SK-N-SH treated with all-trans-retinoic acid at 6 μM for 48 hours (cell line): ENCODE results near the gene CRKL.

Source experiments
- ATAC-seq: fragments of 200-7000 bp; cut with Tn5 transposase; 3 replicates; pipeline ENCODE4 v1.9.1; 2020; ENCODE audit warnings: mild to moderate bottlenecking, moderate library complexity
- ARNTL ChIP-seq: fragments of 450-650 bp; formaldehyde crosslinking; IDR thresholded peaks from 2 replicates; pipeline ENCODE4 v1.5.0; 2020; ENCODE audit warnings: low read depth, mild to moderate bottlenecking, moderate library complexity, borderline replicate concordance
- CSDC2 ChIP-seq: fragments of 250-450 bp; sonication (Bioruptor Pico); IDR thresholded peaks from 2 replicates; pipeline ENCODE4 v1.5.0; 2020; ENCODE audit warnings: mild to moderate bottlenecking, moderate library complexity
- ESRRG ChIP-seq: fragments of 250-450 bp; sonication (Bioruptor Pico); IDR thresholded peaks from 2 replicates; pipeline ENCODE4 v1.6.1; 2021; ENCODE audit warnings: mild to moderate bottlenecking
- ISL1 ChIP-seq: fragments of 250-450 bp; sonication (Bioruptor Pico); IDR thresholded peaks from 2 replicates; pipeline ENCODE4 v2.1.2; 2022; ENCODE audit warnings: mild to moderate bottlenecking, moderate library complexity
- OSR1 ChIP-seq: fragments of 250-450 bp; sonication (Bioruptor Pico); IDR thresholded peaks from 2 replicates; pipeline ENCODE4 v1.8.0; 2022; ENCODE audit warnings: moderate library complexity, mild to moderate bottlenecking, inconsistent platforms
- PATZ1 ChIP-seq: fragments of 250-450 bp; sonication (Bioruptor Pico); IDR thresholded peaks from 2 replicates; pipeline ENCODE4 v1.8.0; 2020; ENCODE audit warnings: mild to moderate bottlenecking, moderate library complexity, borderline replicate concordance
- POU6F1 ChIP-seq: fragments of 250-450 bp; sonication (Bioruptor Pico); IDR thresholded peaks from 2 replicates; pipeline ENCODE4 v1.8.0; 2021; ENCODE audit warnings: low read depth, mild to moderate bottlenecking, moderate library complexity, borderline replicate concordance
- PPARA ChIP-seq: fragments of 250-450 bp; sonication (Bioruptor Pico); IDR thresholded peaks from 2 replicates; pipeline ENCODE4 v1.5.0; 2020; ENCODE audit warnings: mild to moderate bottlenecking, borderline replicate concordance
- RARB ChIP-seq: fragments of 250-450 bp; sonication (Bioruptor Pico); IDR thresholded peaks from 2 replicates; pipeline ENCODE4 v1.8.0; 2021; ENCODE audit warnings: mild to moderate bottlenecking, moderate library complexity
- SNAI2 ChIP-seq: fragments of 250-450 bp; sonication (Bioruptor Pico); IDR thresholded peaks from 2 replicates; pipeline ENCODE4 v1.5.0; 2020; ENCODE audit warnings: mild to moderate bottlenecking, moderate library complexity
- TCF4 ChIP-seq: fragments of 250-450 bp; sonication (Bioruptor Pico); IDR thresholded peaks from 2 replicates; pipeline ENCODE4 v1.8.0; 2021; ENCODE audit warnings: mild to moderate bottlenecking, moderate library complexity, borderline replicate concordance
- TOX ChIP-seq: fragments of 250-450 bp; sonication (Bioruptor Pico); IDR thresholded peaks from 2 replicates; pipeline ENCODE4 v1.8.0; 2021; ENCODE audit warnings: mild to moderate bottlenecking, moderate library complexity, borderline replicate concordance
- ZC3H10 ChIP-seq: fragments of 250-450 bp; sonication (Bioruptor Pico); IDR thresholded peaks from 2 replicates; pipeline ENCODE4 v1.5.1; 2021; ENCODE audit warnings: mild to moderate bottlenecking, moderate library complexity
- ZFP3 ChIP-seq: fragments of 250-450 bp; sonication (Bioruptor Pico); IDR thresholded peaks from 2 replicates; pipeline ENCODE4 v1.5.0; 2020; ENCODE audit warnings: mild to moderate bottlenecking, moderate library complexity
- ZFP30 ChIP-seq: fragments of 450-650 bp; formaldehyde crosslinking; IDR thresholded peaks from 2 replicates; pipeline ENCODE4 v1.5.0; 2022; ENCODE audit warnings: mild to moderate bottlenecking, moderate library complexity
- ZNF565 ChIP-seq: fragments of 450-650 bp; formaldehyde crosslinking; conservative IDR thresholded peaks from 2 replicates; pipeline ENCODE4 v1.5.0; 2020; ENCODE audit warnings: low read depth, mild to moderate bottlenecking, moderate library complexity
- ZNF8 ChIP-seq: fragments of 450-650 bp; formaldehyde crosslinking; IDR thresholded peaks from 2 replicates; pipeline ENCODE4 v1.5.0; 2020; ENCODE audit warnings: mild to moderate bottlenecking, moderate library complexity
- TF ChIP-seq, protein P1 (sequence below): fragments of 250-450 bp; sonication (Bioruptor Pico); IDR thresholded peaks from 2 replicates; pipeline ENCODE4 v1.5.0; 2020; ENCODE audit warnings: mild to moderate bottlenecking, moderate library complexity
- TF ChIP-seq, protein P2 (sequence below): fragments of 250-450 bp; sonication (Bioruptor Pico); IDR thresholded peaks from 2 replicates; pipeline ENCODE4 v1.5.1; 2020; ENCODE audit warnings: low read depth, mild to moderate bottlenecking, moderate library complexity

The CRKL gene

DNA sequence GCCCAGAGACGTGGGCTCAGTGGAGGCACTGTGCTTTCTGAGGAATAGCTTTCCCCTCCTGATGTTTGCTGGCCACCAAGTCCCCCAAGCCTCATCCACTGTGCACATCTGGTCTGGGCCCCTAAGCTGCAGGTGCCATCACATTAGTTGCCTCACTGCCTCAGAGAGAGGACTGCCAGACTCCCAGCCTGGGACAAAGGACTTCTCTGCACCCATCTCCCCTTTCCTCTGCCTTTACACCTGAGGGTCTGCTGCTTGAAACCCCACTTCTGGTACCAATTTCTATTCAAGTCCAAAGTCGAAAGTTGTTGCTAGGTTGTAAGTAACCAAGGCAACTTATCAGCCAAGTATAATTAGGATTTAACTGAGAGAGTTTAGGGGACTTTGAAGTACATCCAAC lies 61.2 kb downstream of the CRKL start:
- no peak for ATAC-seq
- TF ChIP-seq ZNF8 (CRISPR knock-in tag): no peak
- no peak for TF ChIP-seq ARNTL (CRISPR knock-in tag)
- TF ChIP-seq, all 23 proteins: peak for 0

- TF ChIP-seq CSDC2: no peak
- no peak for TF ChIP-seq ISL1 (CRISPR knock-in tag)
- no peak for TF ChIP-seq SNAI2 (CRISPR knock-in tag)
- no peak for TF ChIP-seq ZC3H10 (CRISPR knock-in tag)
- TF ChIP-seq, all 23 proteins: peak for 0
- no peak for ATAC-seq
Measured at GRCh38 chr22:20979243-20979809, 62.1 kb downstream of the CRKL start.

DNA sequence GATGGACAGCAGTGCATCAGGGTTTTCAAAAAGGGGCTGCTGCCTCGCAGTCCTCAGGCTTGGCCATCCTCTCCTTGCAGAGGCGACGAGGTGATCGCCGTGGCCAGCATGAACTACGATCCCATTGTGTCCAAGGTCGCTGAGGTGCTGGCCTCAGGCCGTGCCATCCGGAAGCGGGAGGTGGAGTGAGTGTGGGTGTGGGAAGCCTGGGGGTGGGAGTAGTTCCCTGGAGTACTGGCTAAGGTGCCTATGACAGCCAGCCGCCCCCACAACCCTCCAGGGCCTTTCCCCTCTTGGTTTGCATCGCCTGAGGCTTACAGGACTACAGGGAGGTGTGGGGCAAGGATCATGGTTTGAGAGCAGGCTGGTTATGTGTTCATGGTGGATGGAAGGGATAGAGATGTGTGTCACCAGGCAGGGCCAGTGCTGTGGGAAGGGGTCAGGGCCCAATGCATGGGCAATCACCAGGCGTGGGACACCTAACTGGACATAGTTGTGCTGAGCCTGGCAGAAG lies 62.8 kb downstream of the CRKL start:
- ATAC-seq: no peak
- TF ChIP-seq ZNF8 (CRISPR knock-in tag): no peak
- no peak for TF ChIP-seq POU6F1 (CRISPR knock-in tag)
- TF ChIP-seq ZFP3 (CRISPR knock-in tag): no peak
- no peak for TF ChIP-seq SNAI2 (CRISPR knock-in tag)
- TF ChIP-seq TOX (CRISPR knock-in tag): no peak
- no peak for TF ChIP-seq ZFP30 (CRISPR knock-in tag)
- TF ChIP-seq OSR1: no peak
- TF ChIP-seq, protein P1, sequence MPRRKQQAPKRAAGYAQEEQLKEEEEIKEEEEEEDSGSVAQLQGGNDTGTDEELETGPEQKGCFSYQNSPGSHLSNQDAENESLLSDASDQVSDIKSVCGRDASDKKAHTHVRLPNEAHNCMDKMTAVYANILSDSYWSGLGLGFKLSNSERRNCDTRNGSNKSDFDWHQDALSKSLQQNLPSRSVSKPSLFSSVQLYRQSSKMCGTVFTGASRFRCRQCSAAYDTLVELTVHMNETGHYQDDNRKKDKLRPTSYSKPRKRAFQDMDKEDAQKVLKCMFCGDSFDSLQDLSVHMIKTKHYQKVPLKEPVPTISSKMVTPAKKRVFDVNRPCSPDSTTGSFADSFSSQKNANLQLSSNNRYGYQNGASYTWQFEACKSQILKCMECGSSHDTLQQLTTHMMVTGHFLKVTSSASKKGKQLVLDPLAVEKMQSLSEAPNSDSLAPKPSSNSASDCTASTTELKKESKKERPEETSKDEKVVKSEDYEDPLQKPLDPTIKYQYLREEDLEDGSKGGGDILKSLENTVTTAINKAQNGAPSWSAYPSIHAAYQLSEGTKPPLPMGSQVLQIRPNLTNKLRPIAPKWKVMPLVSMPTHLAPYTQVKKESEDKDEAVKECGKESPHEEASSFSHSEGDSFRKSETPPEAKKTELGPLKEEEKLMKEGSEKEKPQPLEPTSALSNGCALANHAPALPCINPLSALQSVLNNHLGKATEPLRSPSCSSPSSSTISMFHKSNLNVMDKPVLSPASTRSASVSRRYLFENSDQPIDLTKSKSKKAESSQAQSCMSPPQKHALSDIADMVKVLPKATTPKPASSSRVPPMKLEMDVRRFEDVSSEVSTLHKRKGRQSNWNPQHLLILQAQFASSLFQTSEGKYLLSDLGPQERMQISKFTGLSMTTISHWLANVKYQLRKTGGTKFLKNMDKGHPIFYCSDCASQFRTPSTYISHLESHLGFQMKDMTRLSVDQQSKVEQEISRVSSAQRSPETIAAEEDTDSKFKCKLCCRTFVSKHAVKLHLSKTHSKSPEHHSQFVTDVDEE (CRISPR knock-in tag): no peak
- no peak for TF ChIP-seq PATZ1 (CRISPR knock-in tag)
- no peak for TF ChIP-seq ZNF565 (CRISPR knock-in tag)
- no peak for TF ChIP-seq RARB
- no peak for TF ChIP-seq TCF4 (CRISPR knock-in tag)
- TF ChIP-seq, protein P2, sequence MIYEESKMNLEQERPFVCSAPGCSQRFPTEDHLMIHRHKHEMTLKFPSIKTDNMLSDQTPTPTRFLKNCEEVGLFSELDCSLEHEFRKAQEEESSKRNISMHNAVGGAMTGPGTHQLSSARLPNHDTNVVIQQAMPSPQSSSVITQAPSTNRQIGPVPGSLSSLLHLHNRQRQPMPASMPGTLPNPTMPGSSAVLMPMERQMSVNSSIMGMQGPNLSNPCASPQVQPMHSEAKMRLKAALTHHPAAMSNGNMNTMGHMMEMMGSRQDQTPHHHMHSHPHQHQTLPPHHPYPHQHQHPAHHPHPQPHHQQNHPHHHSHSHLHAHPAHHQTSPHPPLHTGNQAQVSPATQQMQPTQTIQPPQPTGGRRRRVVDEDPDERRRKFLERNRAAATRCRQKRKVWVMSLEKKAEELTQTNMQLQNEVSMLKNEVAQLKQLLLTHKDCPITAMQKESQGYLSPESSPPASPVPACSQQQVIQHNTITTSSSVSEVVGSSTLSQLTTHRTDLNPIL (CRISPR knock-in tag): no peak
- TF ChIP-seq ISL1 (CRISPR knock-in tag): no peak
- TF ChIP-seq ARNTL (CRISPR knock-in tag): no peak
- TF ChIP-seq, all 23 proteins: peak for 0

- no peak for ATAC-seq
- TF ChIP-seq RARB (no peak), PPARA (CRISPR knock-in tag) (no peak), ARNTL (CRISPR knock-in tag) (no peak), ESRRG (CRISPR knock-in tag) (no peak), ZNF8 (CRISPR knock-in tag) (no peak), PATZ1 (CRISPR knock-in tag) (no peak), ZFP30 (CRISPR knock-in tag) (no peak), POU6F1 (CRISPR knock-in tag) (no peak), ZC3H10 (CRISPR knock-in tag) (no peak)
- TF ChIP-seq, protein P2 (CRISPR knock-in tag): no peak
- TF ChIP-seq, all 23 proteins: peak for 0
Measured at GRCh38 chr22:20980523-20980922, 63.3 kb downstream of the CRKL start.
